Activated CD4-positive, alpha-beta T cell treated with anti-CD3 and anti-CD28 coated beads, Interleukin-2, amount 50 U/mL, for 4 hours (primary cell): ENCODE measurements around the gene IRF4.
"Not testable (repeated sequence)": the region's sequence is repeated elsewhere in the genome, so short reads cannot be mapped to it uniquely, and the experiment has no call there.

Experiments used
- DNase-seq, 2 experiments: peaks; one replicate each; pipeline ENCODE4 v3.0.0-alpha.2; 2020

IRF4 gene

DNA sequence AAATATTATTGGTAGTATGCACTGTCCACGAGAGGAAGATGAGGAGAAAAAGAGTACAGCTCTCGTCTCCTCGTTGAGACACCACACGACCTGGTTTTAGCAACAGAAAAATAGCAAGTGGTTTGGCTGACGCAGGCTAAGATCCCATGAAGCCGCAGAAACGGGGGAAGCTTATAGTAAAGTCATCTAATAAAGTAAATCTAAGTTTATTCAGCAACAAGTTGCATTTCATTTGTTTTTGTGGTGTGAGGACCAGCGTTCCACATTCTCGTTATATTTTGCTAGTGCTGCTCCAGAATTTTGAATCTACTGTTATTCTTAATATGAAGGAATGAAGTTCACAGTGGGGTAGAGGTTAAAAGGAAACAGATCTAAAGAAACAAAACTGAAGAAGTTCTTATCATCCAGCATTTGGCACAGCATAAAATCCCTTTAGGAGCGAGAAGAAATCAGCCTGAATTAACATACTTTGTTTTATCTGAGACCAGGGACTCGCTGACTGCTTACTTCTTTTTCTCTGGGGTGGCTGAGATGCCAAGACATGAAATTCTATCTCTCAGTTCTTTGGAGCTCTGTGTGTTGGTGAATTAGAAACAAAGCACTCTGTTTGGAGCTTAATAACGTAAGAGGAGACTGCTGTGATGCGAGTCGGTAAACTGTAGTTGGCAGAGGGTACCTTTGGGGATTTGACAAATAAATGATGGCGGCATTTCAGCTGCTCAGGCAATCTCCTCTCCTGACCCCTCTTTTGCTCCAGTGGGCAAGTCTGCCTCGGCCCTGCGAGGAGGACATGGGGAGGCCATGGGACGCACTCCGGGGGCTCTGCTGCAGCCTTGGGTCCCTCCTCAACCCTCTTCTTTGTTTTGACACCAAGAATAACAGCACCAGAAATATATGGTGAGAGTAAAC is 24.9 kb upstream of the IRF4 start:
- no peak for DNase-seq

DNA sequence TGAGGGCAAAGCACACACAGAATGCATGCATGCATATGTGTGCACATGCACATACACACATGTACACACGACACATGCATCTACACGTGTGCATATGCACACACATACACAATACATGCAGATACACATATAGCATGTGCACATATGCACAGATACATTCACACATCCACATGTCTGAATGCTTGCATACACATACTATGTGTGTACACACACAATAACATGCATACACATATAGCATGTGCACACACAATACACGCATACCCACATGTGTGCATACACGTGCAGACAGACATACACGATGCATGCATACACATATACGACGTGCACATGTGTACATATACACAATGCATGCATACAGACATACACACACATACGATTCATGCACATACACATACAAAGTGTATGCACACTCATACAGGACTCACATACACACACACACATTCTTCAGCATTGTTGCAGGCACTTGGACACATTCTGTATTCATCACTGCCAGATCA is 24.2 kb upstream of the IRF4 start:
- DNase-seq = no peak

DNA sequence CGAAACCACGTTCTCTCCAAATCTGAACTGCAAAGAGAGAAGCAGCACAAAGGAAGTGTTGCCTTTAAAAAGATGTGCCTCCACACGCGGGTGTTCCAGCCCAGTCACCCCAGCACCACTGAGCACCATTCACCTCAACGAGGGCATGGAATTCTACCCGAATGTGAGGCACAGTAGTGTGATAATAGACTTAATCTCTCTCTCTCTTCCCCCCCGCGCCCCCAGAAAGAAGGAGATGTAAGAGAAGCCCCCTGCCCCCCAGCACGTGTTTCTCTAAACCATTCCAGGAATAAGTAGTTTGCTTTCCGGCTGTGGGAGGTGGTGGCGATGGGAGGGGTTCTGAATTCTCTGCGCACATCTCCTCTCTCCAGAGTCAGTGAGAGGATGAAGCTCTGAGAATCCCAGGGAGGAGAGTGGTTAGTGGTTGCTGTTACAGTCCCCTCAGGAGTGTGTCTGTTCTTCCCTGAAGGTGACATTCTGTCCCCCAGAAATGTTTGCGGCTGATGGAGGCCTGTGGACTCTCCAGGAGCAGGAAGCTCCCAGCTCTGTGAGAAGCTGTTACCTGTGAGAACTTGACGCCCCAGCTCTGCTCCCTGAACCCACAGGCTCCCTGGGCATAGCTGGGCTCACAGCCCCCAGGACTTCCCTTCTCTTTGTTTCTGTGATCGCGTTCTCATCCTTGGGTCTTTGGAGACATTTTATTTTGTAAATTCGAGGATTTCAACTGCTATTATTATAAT is 23.5 kb upstream of the IRF4 start:
- DNase-seq = no peak

DNA sequence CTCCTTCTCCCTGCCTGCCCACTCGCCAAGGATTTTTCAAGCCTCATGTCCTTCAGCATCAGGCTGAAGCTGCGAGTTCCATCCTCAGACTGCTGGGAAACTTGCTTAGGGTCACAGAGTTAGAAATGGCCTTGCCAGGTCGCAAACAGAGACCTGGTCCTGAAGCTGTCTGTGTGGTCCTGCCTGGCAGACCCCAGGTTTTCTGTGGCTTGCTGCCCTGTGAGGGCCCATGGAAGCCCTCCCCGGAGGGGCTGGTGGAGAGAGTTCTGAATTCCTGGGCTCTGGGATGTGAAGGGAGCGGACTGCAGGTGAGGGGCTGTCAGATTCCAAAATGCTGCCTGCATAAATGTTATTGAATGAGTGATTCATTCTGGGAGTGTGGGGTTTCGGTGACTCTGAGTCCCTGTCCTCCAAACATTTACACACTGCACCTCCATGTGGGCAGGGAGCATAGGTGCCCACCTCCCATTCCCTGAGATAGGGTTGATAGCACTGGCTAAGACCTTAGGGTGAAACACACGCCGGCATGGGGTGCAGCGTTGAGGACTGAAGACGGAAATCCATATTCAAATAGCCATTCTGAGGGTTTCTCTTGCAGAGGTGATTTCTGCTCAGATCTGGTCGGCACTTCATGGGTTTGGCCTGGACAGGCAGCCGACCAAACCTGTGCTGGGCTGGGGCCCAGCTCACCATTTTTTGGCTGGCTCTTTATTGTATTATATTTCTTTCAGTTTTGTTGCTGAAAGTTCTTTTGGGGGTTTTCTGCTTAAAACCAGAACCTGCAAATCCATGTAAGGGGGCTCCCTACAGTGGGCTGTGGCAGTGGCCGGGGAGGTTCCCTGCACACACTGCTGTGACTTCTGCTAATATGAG is 21.8 kb upstream of the IRF4 start:
- DNase-seq = no peak

DNA sequence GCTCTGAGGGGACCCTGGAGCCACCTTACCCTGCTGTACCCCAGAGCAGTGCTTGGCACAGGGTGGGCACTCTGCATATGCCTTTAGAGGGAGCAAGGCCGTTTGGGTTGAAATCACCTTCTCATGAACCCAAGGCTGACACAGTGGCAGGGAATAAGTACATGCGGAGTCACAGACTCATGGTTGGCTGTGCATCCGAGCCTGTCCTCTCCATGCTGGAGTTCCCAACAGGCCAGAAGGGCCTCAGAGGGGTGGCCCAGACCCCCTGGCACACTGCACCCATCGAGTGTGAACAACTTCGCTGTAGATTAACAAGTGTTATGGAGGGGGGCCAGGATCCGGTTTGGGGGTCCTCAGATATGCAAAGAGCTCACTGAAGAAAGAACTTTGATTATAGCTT is 21.0 kb upstream of the IRF4 start:
- no peak for DNase-seq

DNA sequence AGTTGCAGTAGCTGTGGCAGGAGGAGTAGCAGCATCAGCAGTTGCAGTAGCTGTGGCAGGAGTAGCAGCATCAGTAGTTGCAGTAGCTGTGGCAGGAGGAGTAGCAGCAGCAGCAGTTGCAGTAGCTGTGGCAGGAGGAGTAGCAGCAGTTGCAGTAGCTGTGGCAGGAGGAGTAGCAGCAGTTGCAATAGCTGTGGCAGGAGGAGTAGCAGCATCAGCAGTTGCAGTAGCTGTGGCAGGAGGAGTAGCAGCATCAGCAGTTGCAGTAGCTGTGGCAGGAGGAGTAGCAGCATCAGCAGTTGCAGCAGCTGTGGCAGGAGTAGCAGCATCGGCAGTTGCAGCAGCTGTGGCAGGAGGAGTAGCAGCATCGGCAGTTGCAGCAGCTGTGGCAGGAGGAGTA is 19.7 kb upstream of the IRF4 start:
- not testable (repeated sequence) for DNase-seq

DNA sequence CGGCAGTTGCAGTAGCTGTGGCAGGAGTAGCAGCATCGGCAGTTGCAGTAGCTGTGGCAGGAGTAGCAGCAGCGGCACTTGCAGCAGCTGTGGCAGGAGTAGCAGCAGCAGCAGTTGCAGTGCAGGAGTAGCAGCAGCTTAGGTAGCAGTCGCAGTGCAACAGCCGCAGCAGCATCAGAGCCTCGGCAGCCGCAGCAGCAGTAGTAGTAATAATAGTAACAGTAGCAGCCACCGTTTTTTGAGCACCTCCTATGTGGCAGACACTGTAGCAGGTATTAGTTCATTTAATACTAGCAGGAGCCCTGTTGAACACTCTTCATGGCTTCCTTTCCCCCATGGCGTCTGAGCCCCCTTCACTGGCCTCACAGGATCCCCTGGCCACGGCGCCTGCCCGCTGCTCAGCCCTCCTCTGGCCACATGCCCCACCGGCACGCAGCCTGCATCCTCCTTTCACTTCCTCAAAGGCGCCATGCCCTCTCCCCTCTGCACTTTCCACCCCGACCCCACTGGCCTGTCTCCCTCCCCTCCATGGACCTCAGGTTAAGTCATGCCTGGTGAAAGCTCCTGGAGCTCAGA is 19.1 kb upstream of the IRF4 start:
- no peak for DNase-seq

DNA sequence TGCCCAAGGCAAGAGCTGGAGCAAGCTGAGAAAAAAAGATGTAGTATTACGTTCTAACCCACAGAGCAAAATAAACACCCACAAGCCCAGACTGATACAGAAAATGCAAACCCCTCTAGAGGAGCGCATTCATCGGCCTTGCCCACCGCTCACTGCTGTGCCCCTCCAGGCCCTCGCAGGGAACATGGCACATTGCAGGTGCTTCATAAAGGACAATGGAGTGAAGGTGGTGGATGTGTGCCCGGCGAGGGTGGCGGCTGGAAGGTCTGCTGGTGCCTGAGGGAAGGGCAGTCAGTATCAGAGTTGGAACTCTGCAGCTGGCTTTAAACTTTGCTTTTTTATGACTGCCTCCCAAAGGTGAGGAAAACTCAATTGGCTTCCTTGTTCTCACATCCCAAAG is 18.5 kb upstream of the IRF4 start:
- no peak for DNase-seq

DNA sequence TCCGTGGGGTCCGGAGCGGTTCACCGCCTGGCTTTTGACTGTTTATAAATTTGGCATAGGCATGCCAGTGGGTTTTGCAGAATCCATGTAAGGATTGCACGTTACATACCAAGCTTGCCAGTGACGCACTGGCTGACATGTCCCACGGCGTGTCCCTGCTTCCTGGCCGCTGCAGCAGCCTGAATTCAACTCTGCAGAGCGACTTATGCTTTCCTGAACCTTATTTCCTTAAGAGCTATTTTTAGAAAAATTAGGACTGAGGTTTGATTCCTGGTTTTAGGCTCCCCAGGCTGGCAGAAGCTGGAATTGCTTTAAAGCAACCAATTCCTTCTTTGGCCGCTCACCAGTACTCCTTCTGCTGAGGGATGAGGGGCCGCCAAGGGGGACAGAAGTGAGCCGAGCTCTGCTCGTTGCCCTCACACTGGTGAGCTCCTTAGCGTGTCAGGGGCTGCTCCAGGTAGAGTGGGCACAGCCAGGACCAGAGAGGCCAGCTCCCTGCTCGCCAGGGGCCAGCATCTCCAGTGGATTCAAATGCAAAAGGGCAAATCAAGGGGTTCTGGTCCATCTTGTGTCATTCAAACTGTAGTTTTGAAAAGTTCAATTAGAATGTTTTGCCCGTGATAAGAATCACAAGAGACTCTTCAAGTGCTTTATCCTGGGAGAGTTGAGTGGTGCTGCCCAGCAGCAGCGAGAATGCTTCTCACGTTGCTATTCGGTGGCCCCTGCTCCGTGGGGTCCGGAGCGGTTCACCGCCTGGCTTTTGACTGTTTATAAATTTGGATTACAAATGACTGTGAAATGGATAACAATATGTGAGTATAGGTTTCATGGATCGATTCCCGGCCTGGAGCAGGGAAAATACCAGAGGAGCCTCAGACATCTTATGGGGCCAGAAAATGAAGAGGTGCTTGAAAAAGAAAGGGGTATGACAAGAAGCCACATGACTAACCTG is 17.5 kb upstream of the IRF4 start:
- no peak for DNase-seq

DNA sequence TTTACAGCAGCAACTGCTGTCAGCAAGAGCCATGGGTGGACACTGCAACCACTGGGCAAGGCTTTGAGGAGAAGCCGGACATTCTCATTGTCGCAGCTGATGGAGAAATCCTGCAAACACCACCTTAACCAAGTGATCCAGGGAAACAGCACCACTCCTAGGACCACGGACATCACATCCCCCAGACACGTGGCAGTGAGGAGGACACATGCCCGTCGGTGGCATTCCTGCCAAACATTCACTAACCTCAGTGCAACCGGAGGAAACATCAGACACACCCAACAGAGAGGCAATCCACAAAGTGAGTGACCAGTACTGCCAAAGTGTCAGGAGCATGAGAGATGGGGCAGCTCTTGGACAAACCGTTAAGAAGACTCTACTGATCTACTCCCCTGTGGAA is 16.6 kb upstream of the IRF4 start:
- DNase-seq = no peak

DNA sequence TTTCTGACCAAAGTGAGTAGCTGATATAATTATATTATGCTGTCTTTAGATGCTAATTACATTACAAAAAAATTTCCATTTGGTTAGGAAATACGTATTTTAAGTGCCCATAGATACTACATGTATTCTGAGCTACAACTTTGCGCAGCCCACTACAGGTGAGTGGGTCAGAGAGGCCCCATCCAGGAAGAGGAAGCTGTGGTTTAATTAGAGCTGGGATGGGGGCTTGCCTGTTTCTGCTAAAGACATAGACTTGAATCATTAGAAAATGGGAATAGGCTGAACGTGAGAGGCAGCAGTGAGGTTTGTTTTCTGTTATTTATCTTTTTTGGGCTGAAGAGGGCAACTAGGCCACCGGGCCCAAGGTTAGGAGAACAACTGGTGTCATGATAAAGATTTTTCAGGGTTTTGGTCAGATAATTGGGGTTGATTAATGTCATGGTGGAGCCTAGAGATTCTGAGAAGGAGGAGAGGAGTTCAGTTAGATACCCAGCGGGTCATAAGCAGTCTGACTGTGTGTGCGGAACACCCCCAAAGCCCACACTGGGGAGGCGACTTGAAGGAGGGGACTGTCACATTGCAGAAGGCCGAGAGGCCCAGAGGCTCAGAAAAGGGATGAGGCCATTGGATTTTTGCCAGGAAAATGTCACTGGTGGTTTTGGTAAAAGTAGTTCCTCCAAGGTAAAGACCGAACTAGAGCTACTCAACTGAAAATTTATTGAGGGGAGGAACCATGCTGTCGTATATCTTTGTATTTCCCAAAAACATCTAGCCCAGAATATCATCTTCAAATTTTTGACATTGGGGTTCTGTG is 14.5 kb upstream of the IRF4 start:
- no peak for DNase-seq

DNA sequence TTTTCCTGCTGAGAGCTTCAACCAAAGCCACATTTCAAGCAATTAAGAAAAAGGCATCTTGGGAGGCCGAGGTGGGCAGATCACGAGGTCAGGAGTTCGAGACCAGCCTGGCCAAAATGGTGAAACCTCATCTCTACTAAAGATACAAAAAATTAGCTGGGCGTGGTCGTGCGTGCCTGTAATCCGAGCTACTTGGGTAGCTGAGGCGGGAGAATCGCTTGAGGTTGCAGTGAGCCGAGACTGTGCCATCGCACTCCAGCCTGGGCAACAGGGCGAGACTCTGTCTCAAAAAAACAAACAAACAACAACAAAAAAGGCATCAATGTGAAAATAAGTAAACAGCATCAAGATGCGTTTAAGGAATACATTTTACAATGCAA is 13.9 kb upstream of the IRF4 start:
- not testable (repeated sequence) for DNase-seq

DNA sequence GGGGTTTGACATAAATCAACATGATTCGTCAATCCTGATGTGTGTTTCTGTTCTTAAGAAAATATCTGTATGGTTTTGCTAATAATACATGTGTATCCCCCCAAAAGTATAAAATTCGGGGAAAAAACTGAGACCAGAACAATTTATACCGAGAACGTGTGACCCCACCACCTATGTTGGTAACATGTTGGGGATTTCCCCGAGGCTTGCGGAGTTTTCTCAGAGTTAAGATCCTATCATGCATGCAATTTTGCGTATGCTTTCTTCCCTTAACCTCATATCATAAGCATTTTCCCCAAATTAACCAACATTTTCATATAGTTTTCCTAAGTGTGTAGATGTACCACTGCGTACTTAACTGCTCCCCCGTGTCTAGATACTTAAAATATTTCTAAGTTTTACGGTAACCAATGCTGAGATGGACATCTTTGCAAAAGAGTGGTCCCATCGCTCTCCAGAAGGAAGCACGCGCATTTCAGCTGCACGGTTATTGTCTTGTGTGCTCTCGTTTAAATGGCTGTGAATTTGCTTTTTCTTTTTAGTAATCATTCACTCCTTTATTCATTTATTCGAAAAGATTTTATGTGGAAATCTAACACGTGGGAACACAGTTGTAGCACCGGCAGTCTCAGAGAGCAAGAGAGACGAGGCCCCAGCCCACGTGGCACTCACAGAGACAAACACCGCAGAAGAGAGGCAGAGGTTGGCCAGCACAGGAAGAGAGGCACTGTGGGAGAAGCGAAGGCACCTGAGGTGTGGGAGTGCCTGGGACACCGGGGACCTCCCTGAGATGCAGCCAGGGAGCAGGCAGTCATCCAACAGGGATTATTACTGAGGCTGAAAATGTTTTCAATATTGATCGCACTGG is 13.2 kb upstream of the IRF4 start:
- no peak for DNase-seq

DNA sequence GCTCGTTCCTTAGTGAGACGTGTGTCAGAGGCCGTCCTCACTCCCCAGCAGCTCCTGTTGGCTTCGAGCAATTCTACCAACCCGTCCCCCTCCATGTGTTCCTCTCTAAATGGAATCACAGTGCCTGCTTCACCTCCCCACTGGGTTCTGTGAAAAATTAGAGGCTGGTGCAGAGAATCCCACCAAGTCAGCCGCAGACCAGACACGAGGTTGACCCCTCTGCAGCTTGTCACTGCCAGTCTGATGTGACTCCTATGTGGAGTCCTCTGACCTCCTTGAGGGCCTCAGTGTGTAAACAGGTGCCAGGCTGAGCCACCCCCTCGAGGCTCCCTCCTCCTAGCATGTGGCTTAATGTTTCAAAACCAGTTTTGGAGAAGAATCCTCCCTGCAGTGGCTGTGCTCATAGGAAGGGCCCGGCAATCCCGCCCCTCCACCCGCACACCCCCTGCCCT is 12.6 kb upstream of the IRF4 start:
- no peak for DNase-seq

DNA sequence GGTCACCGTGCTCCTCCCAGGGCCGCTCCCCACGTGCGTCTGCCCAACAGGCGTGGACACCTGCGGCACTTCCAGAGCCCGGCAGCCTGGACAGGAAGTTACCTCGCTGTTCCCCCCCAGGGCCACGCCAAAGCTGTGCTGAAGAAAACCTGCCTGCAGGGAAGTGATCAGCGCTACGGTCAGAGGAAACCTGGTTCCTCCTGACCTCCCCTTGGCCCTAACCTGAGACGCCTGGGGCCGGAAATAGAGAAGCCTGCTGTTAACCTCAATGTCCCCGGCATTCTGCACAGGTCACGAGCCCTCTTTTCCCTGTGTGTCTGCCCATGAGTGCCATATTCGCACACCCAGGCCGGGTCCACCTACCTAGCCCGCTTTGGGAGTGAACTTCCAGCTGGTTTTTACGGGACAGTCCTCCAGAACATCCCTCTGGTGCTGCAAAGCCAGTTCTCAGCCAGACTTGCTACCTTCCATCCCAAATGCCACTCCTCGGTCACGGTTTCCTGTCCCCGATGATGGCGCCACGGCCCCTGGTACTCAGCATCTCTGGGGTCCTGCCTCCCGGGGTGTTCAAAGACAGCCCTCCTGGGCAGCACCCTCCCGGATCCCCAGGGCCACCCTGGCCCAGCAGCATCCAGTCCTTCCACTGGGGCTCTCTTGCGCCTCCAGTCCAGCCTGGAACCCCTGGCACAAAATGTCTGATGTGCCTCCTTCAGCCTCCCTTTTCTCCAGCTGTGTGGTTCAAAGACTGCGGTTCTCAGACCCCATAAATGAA is 12.0 kb upstream of the IRF4 start:
- no peak for DNase-seq

DNA sequence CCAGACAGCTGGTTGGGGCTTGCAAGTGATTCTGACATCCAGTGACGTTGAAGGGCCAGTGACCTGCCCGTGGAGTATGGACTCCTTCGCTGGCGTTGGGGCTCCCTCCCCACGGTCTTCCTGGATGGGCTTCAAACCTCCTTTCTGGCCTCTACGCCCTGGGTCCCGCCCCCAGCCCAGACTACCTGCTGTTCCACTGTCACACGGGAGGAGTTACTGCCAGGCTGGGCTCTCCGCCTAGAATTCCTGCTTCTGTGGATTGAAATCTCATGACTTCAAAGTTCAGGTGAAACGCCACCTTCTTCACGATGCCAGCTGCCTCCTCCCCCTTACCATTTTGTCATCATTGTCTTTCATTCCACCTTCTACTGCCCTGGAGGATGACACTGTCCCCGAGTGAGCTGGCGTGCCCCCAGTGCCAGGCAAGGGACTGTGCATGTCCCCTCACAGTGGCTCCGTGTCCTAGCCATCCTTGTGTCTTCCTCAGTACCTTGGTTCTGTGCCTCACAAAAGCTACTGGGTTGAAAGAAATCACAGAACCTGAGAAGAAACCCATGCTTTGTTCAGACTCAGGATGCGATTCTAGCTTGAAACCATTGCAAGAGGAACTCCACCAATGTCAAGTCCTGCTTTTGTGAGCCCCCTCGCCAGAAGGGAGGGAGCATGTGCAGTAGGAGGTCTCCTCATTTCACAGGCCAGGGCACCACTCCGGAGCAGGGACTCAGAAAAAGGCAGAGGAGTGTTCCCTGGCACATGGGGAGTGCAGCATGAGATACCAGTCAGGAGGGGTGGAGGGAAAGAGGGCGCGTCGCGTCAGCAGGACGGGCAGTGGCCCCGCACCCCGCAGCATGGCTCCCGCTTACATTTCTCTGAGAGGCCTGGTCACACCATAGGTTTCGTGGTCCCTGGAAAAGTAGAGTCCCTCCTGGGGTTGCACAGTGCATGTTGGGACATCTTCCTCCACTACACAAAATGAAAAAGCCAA is 11.0 kb upstream of the IRF4 start:
- no peak for DNase-seq

DNA sequence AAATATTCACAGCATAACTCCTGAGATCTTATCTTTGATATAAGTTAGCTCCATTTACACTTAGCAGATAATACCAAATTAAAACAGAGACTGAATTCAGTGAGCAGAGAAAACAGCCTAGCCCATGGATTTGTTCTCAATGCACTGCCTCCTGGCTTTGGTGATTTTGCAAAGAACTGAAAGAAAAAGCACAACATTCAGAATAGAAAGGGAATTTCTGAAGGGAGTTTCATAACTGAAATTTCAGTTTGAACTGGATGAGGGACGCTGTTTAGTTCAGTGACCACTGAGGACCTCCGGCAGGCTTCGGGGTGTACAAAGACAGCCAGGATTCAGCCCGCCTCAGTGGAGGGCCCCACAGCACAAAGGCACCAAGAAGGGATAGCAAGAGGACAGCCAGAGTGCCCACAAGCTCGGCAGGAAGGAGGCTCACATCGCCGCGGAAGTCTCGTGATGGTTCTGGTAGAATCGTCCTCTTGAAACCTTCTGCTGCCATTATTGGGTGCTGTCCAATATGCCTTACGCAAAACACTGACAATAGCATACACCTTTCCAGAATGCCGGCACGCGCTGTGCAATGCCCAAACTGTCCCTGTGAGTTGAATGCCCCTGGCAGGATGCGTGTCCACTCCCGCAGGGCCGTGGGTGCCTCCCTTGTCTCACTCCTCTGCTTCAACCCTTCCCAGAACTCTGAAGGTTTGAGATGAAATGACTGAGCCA is 9.7 kb upstream of the IRF4 start:
- no peak for DNase-seq
